GOT3 (cell line): ENCODE results near the gene FAM227B.
"Not testable (repeated sequence)": the region's sequence is repeated elsewhere in the genome, so short reads cannot be mapped to it uniquely, and the experiment has no call there.

Experiments
- DNase-seq: peaks from one replicate; lab custom pipeline; 2025; ENCODE audit warnings: mixed read lengths; lab: John Stamatoyannopoulos, UW

The FAM227B gene

GRCh38 chr15:49612240-49612639, 8.4 kb downstream of the FAM227B start:
- not testable (repeated sequence) for DNase-seq

GRCh38 chr15:49610157-49610918, 10.3 kb downstream of the FAM227B start:
- DNase-seq = no peak

GRCh38 chr15:49606594-49606993, 14.0 kb downstream of the FAM227B start:
- no peak for DNase-seq

- no peak for DNase-seq
These were observed 15.0 kb downstream of the FAM227B start for GRCh38 chr15:49605588-49605987.

- no peak for DNase-seq
These were observed 15.8 kb downstream of the FAM227B start for GRCh38 chr15:49604625-49605409.

GRCh38 chr15:49592829-49593316, 27.7 kb downstream of the FAM227B start:
- not testable (repeated sequence) for DNase-seq

GRCh38 chr15:49589030-49589429, 31.6 kb downstream of the FAM227B start:
- DNase-seq = no peak

- DNase-seq = no peak
These were observed 47.2 kb downstream of the FAM227B start for GRCh38 chr15:49573421-49573820.

- no peak for DNase-seq
These were observed 49.9 kb downstream of the FAM227B start for GRCh38 chr15:49570672-49571071.

GRCh38 chr15:49570174-49570573, 50.4 kb downstream of the FAM227B start:
- DNase-seq = no peak

GRCh38 chr15:49560045-49560444, 60.6 kb downstream of the FAM227B start:
- no peak for DNase-seq

- no peak for DNase-seq
These were observed 61.7 kb downstream of the FAM227B start for GRCh38 chr15:49558929-49559328.

GRCh38 chr15:49556437-49556836, 64.2 kb downstream of the FAM227B start:
- DNase-seq = no peak

GRCh38 chr15:49550342-49550741, 70.3 kb downstream of the FAM227B start:
- not testable (repeated sequence) for DNase-seq

- no peak for DNase-seq
These were observed 82.1 kb downstream of the FAM227B start for GRCh38 chr15:49538520-49538919.

- DNase-seq = no peak
These were observed 90.5 kb downstream of the FAM227B start for GRCh38 chr15:49530092-49530491.

- no peak for DNase-seq
These were observed 92.3 kb downstream of the FAM227B start for GRCh38 chr15:49528289-49528688.

- no peak for DNase-seq
These were observed 98.8 kb downstream of the FAM227B start for GRCh38 chr15:49521802-49522201.

- DNase-seq = not testable (repeated sequence)
These were observed 107.9 kb downstream of the FAM227B start for GRCh38 chr15:49512739-49513138.

GRCh38 chr15:49507261-49507660, 113.4 kb downstream of the FAM227B start:
- no peak for DNase-seq

- DNase-seq = no peak
These were observed 114.3 kb downstream of the FAM227B start for GRCh38 chr15:49506341-49506740.

GRCh38 chr15:49501586-49501985, 119.0 kb downstream of the FAM227B start:
- no peak for DNase-seq
